Adrenal gland (tissue), 5 donors: ENCODE results near the gene CENPP.

ENCODE experiments used
- CTCF ChIP-seq, 6 experiments: fragments of 450-650 bp in 4 of 6; fragments of 200-600 bp in 2 of 6; sonication (generic) in 1 of 6; IDR thresholded peaks; 1 replicate in 5 of 6; 2 replicates in 1 of 6; pipeline versions ENCODE4 v1.5.1 to v1.8.0; 2016 to 2021; ENCODE audit warnings: antibody characterized with exemption in 6 of 6, mild to moderate bottlenecking in 2 of 6, moderate library complexity in 1 of 6
- POLR2A ChIP-seq, 2 donors: fragments of 450-650 bp; IDR thresholded peaks; one replicate each; pipeline ENCODE4 v1.6.1; 2017; ENCODE audit warnings: antibody characterized with exemption in 2 of 2, mild to moderate bottlenecking in 2 of 2, moderate library complexity in 1 of 2
- donor health status: DM: no; HTN: no; CAD: no.

GRCh38 chr9:92507496-92507895, 181.7 kb downstream of the CENPP start:
- no peak for TF ChIP-seq POLR2A (IDR thresholded peaks at IDR 0.05)
- TF ChIP-seq CTCF (IDR thresholded peaks at IDR 0.05), result no peak
